Measurements from ENCODE around the gene ATP6V1G2. TPM values are rescaled to one million over a fixed set of nuclear protein-coding genes. Genes with fewer than 3 reads are reported as not detected.

ATP6V1G2 gene
- total and polyA plus RNA-seq, 2 experiments from 2014 or later, result 2.4 to 2.7 TPM

DNA sequence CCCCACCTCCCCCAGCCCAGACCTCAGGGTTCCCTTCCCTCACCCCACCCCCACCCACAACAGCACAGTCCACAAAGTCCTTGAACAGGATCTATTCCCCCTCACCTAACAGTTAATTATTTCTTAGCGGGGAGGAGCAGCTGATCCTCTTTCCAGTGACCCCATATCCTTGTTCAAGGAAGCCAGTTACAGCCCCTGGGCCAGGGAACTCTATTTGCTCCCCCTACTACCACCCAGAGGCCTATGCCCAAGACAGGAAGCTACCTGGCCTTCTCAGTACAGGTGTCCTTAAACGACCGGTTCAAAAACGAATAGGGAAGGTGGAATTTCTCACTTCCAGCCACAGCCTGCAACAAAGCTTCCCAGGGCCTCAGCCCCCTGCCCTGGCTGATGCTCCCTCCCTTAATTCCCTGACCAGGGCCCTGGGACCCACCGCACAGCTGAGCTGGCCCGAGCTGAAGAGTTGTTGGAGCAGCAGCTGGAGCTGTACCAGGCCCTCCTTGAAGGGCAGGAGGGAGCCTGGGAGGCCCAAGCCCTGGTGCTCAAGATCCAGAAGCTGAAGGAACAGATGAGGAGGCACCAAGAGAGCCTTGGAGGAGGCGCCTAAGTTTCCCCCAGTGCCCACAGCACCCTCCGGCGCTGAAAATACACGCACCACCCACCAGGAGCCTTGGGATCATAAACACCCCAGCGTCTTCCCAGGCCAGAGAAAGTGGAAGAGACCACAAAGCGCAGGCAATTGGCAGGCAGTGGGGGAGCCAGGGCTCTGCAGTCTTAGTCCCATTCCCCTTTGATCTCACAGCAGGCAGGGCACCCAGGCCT, 16.9 kb downstream of the ATP6V1G2 start:
- Histone ChIP-seq H3K4me3 (no peak overlapping the region), H3K4me2 (peak overlapping the region; percentile 32; the same call in 1 of the 2 replicates), H3K4me1 (ENCODE audit: insufficient read depth) (peaks cover 4% of the 10 kb centered on the region), H3K79me2 (replicated peaks; ENCODE audit: insufficient read depth) (peaks cover 26% of the 10 kb centered on the region; the same call in 1 of the 2 replicates), H4K20me1 (replicated peaks; ENCODE audit: insufficient read depth) (peaks cover 30% of the 10 kb centered on the region), H3K9me2 (ENCODE audit: insufficient read depth) (no peaks in the 10 kb centered on the region), H3K36me3 (ENCODE audit: insufficient read depth) (peaks cover 48% of the 10 kb centered on the region), H2AFZ (no peak overlapping the region), H3F3A (replicated peaks; ENCODE audit: low read depth) (peaks cover 50% of the 10 kb centered on the region), H3K27me3 (ENCODE audit: insufficient read depth) (no peaks in the 10 kb centered on the region), H3K27ac (ENCODE audit: low read depth) (peak overlapping the region; percentile 78; the same call in 1 of the 2 replicates)
- Mint-ChIP-seq H3K36me3 (ENCODE audit: low read depth) (peaks cover 60% of the 10 kb centered on the region), H3K27ac (no peak overlapping the region), H3K4me3 (no peak overlapping the region; the same call in 2 of the 3 replicates), H3K4me1 (peaks cover 34% of the 10 kb centered on the region), H3K9me3 (no peaks in the 10 kb centered on the region), H3K27me3 (ENCODE audit: insufficient read depth, low read depth, poor library complexity) (peaks cover 13% of the 10 kb centered on the region)
- peak; percentile 26 for ATAC-seq
- TF ChIP-seq EZH2phosphoT487 (IDR thresholded peaks at IDR 0.05; ENCODE audit: unreplicated experiment), result no peak
- TF ChIP-seq ZNF114 (CRISPR knock-in tag; IDR thresholded peaks at IDR 0.05), result no peak
- peak; percentile 19; the same call in 1 of the 2 replicates for TF ChIP-seq POLR2AphosphoS5 (IDR thresholded peaks at IDR 0.05; ENCODE audit: low read depth)
- no peak for TF ChIP-seq JUNB (IDR thresholded peaks at IDR 0.05; ENCODE audit: unreplicated experiment)
- peak; percentile 38 for DNase-seq (ENCODE audit: low spot score)

GRCh38 chr6:31528821-31529328, 17.5 kb downstream of the ATP6V1G2 start, which contains the start of gene MCCD1:
Gene MCCD1 (plus strand): TSS chr6:31528962. CDS start chr6:31529015, 53 bp downstream.
- no peak for DNase-seq (ENCODE audit: low spot score)
- H3K36me3 Mint-ChIP-seq (ENCODE audit: low read depth), result peaks cover 53% of the 10 kb centered on the region
- H3K27me3 ChIP-seq (ENCODE audit: insufficient read depth), result no peaks in the 10 kb centered on the region

GRCh38 chr6:31528307-31528777, 18.1 kb downstream of the ATP6V1G2 start:
- TF ChIP-seq EZH2 (IDR thresholded peaks at IDR 0.05; ENCODE audit: low read depth, unreplicated experiment) (no peak), ZNF462 (CRISPR knock-in tag; IDR thresholded peaks at IDR 0.05) (0 out of 2 replicates have a peak, but pooled peaks have one; percentile 37), CREB1 (CRISPR knock-in tag; IDR thresholded peaks at IDR 0.05; ENCODE audit: low read depth) (no peak)
- Histone ChIP-seq H3K36me3 (ENCODE audit: insufficient read depth) (peaks cover 36% of the 10 kb centered on the region), H3K4me2 (no peak overlapping the region), H3K9me2 (ENCODE audit: insufficient read depth) (no peaks in the 10 kb centered on the region), H3K4me3 (no peak overlapping the region), H3K4me1 (ENCODE audit: insufficient read depth) (peaks cover 4% of the 10 kb centered on the region), H2AFZ (no peak overlapping the region), H3K79me2 (replicated peaks; ENCODE audit: insufficient read depth) (peaks cover 14% of the 10 kb centered on the region; the same call in 1 of the 2 replicates), H3K27me3 (ENCODE audit: insufficient read depth) (no peaks in the 10 kb centered on the region), H4K20me1 (replicated peaks; ENCODE audit: insufficient read depth) (peaks cover 21% of the 10 kb centered on the region), H3F3A (replicated peaks; ENCODE audit: low read depth) (peaks cover 39% of the 10 kb centered on the region), H3K27ac (ENCODE audit: low read depth) (0 out of 2 replicates have a peak overlapping the region, but pooled peaks have one; percentile 74)
- H3K27ac Mint-ChIP-seq, result peak overlapping the region; percentile 56; the same call in 1 of the 2 replicates
- no peak overlapping the region; the same call in 2 of the 3 replicates for H3K4me3 Mint-ChIP-seq
- peaks cover 31% of the 10 kb centered on the region for H3K4me1 Mint-ChIP-seq
- H3K36me3 Mint-ChIP-seq (ENCODE audit: low read depth), result peaks cover 48% of the 10 kb centered on the region
- DNase-seq (ENCODE audit: low spot score) (no peak), ATAC-seq (peak; percentile 32)
- no peaks in the 10 kb centered on the region for H3K9me3 Mint-ChIP-seq
- peaks cover 13% of the 10 kb centered on the region for H3K27me3 Mint-ChIP-seq (ENCODE audit: insufficient read depth, low read depth, poor library complexity)

More at GRCh38 chr6:31528821-31529328, 17.5 kb downstream of the ATP6V1G2 start, which contains the start of gene MCCD1:
- peaks cover 26% of the 10 kb centered on the region for H4K20me1 ChIP-seq (replicated peaks; ENCODE audit: insufficient read depth)
- Mint-ChIP-seq H3K9me3 (no peaks in the 10 kb centered on the region), H3K4me1 (peaks cover 32% of the 10 kb centered on the region), H3K27me3 (ENCODE audit: insufficient read depth, low read depth, poor library complexity) (peaks cover 13% of the 10 kb centered on the region), H3K27ac (peak within 1 kb of the TSS; percentile 56; the same call in 1 of the 2 replicates), H3K4me3 (no peak within 1 kb of the TSS; the same call in 2 of the 3 replicates)
- H3K79me2 ChIP-seq (replicated peaks; ENCODE audit: insufficient read depth), result peaks cover 19% of the 10 kb centered on the region; the same call in 1 of the 2 replicates
- peaks cover 44% of the 10 kb centered on the region for H3F3A ChIP-seq (replicated peaks; ENCODE audit: low read depth)
- peak; percentile 40; the same call in 1 of the 2 replicates for TF ChIP-seq POLR2AphosphoS5 (IDR thresholded peaks at IDR 0.05; ENCODE audit: low read depth)
- no peak for TF ChIP-seq EZH2phosphoT487 (IDR thresholded peaks at IDR 0.05; ENCODE audit: unreplicated experiment)
- no peak within 1 kb of the TSS for H3K4me3 ChIP-seq
- peaks cover 41% of the 10 kb centered on the region for H3K36me3 ChIP-seq (ENCODE audit: insufficient read depth)
- H3K9me2 ChIP-seq (ENCODE audit: insufficient read depth), result no peaks in the 10 kb centered on the region
- ATAC-seq, result peak; percentile 58
- peaks cover 4% of the 10 kb centered on the region for H3K4me1 ChIP-seq (ENCODE audit: insufficient read depth)
- H3K27ac ChIP-seq (ENCODE audit: low read depth), result peak within 1 kb of the TSS; percentile 78; the same call in 1 of the 2 replicates
- peak within 1 kb of the TSS; percentile 32; the same call in 1 of the 2 replicates for H3K4me2 ChIP-seq
- H2AFZ ChIP-seq, result no peak within 1 kb of the TSS

Data from GM23338 (cell line).